Trophoblast cell (in vitro differentiated cells and primary cell): ENCODE results near the gene NHSL2.
"Not testable (repeated sequence)": the region's sequence is repeated elsewhere in the genome, so short reads cannot be mapped to it uniquely, and the experiment has no call there.

Experiments
- DNase-seq, 2 donors: peaks; one replicate each; pipeline ENCODE4 v3.0.0-alpha.2; 2016
- H2AFZ ChIP-seq: 2 replicates; pipeline ENCODE4 v1.6.1; 2013; ENCODE audit warnings: low read length, moderate library complexity, mild to moderate bottlenecking; ENCODE audit not compliant: insufficient read depth, poor library complexity
- H2AK5ac ChIP-seq: 2 replicates; pipeline ENCODE4 v1.6.1; 2013; ENCODE audit warnings: mild to moderate bottlenecking, low read length
- H2BK120ac ChIP-seq: 2 replicates; pipeline ENCODE4 v1.6.1; 2013; ENCODE audit warnings: low read length, mild to moderate bottlenecking, moderate library complexity; ENCODE audit not compliant: insufficient read depth, poor library complexity
- H2BK12ac ChIP-seq: 2 replicates; pipeline ENCODE4 v1.6.1; 2013; ENCODE audit warnings: mild to moderate bottlenecking, low read length, moderate library complexity
- H2BK5ac ChIP-seq: 2 replicates; pipeline ENCODE4 v1.6.1; 2013; ENCODE audit warnings: low read length, low read depth, moderate library complexity, mild to moderate bottlenecking; ENCODE audit not compliant: poor library complexity
- H3K14ac ChIP-seq: 2 replicates; pipeline ENCODE4 v1.6.1; 2013; ENCODE audit warnings: mild to moderate bottlenecking, low read length
- H3K18ac ChIP-seq: 2 replicates; pipeline ENCODE4 v1.6.1; 2013; ENCODE audit warnings: mild to moderate bottlenecking, low read length
- H3K23ac ChIP-seq: 2 replicates; pipeline ENCODE4 v1.6.1; 2013; ENCODE audit warnings: low read length
- H3K27ac ChIP-seq: 2 replicates; pipeline ENCODE4 v1.5.1; 2013; ENCODE audit warnings: low read depth, mild to moderate bottlenecking, inconsistent platforms, low read length, moderate library complexity
- H3K27me3 ChIP-seq: 2 replicates; pipeline ENCODE4 v1.6.1; 2013; ENCODE audit warnings: inconsistent platforms, mild to moderate bottlenecking, low read length, moderate library complexity; ENCODE audit not compliant: insufficient read depth
- H3K36me3 ChIP-seq, 2 experiments: 1 replicate in 1 of 2; 2 replicates in 1 of 2; pipeline ENCODE4 v1.6.1; 2013; ENCODE audit warnings: low read length in 2 of 2, mild to moderate bottlenecking in 2 of 2, moderate library complexity in 1 of 2; ENCODE audit not compliant: insufficient read depth in 2 of 2, control insufficient read depth in 1 of 2
- H3K4ac ChIP-seq: 2 replicates; pipeline ENCODE4 v1.6.1; 2013; ENCODE audit warnings: low read depth, mild to moderate bottlenecking, low read length, moderate library complexity
- H3K4me1 ChIP-seq, 2 experiments: 1 replicate in 1 of 2; 2 replicates in 1 of 2; pipeline ENCODE4 v1.6.1; 2013; ENCODE audit warnings: low read length in 2 of 2, mild to moderate bottlenecking in 2 of 2, moderate library complexity in 1 of 2; ENCODE audit not compliant: insufficient read depth in 2 of 2, control insufficient read depth in 1 of 2
- H3K4me2 ChIP-seq: 2 replicates; pipeline ENCODE4 v1.6.1; 2013; ENCODE audit warnings: inconsistent platforms, mild to moderate bottlenecking, low read length, moderate library complexity
- H3K4me3 ChIP-seq: 2 replicates; pipeline ENCODE4 v1.5.1; 2013; ENCODE audit warnings: mild to moderate bottlenecking, low read depth, low read length, inconsistent platforms
- H3K79me1 ChIP-seq: one replicate; pipeline ENCODE4 v1.6.1; 2013; ENCODE audit warnings: low read length
- H3K79me2 ChIP-seq: 2 replicates; pipeline ENCODE4 v1.6.1; 2013; ENCODE audit warnings: low read length, mild to moderate bottlenecking; ENCODE audit not compliant: control insufficient read depth, insufficient read depth, poor library complexity
- H3K9ac ChIP-seq: 2 replicates; pipeline ENCODE4 v1.6.1; 2013; ENCODE audit warnings: mild to moderate bottlenecking, low read length
- H3K9me3 ChIP-seq: 2 replicates; pipeline ENCODE4 v1.6.1; 2013; ENCODE audit warnings: low read depth, mild to moderate bottlenecking, control low read depth, inconsistent platforms, low read length; ENCODE audit not compliant: insufficient read depth
- H4K12ac ChIP-seq: 2 replicates; pipeline ENCODE4 v1.6.1; 2013; ENCODE audit warnings: low read depth, mild to moderate bottlenecking, low read length, moderate library complexity
- H4K8ac ChIP-seq: 2 replicates; pipeline ENCODE4 v1.6.1; 2013; ENCODE audit warnings: low read depth, mild to moderate bottlenecking, low read length, moderate library complexity
- H4K91ac ChIP-seq: one replicate; pipeline ENCODE4 v1.6.1; 2013; ENCODE audit warnings: low read depth, mild to moderate bottlenecking, low read length, moderate library complexity
- WGBS: extraction: QIAGEN DNeasy Blood & Tissue Kit; methylation state at CpG from one replicate; pipeline ENCODE4 v1.1.7; 2013; ENCODE audit warnings: missing lambda C conversion rate; ENCODE audit not compliant: insufficient read length, insufficient coverage; ENCODE audit errors: extremely low coverage; 5-methylcytosine and 5-hydroxymethylcytosine counted together

The NHSL2 gene

GRCh38 chrX:72176289-72176688 lies 265.6 kb downstream of the NHSL2 start:
- not testable (repeated sequence) for H3K14ac ChIP-seq, H3K18ac ChIP-seq, H3K4ac ChIP-seq, H2AFZ ChIP-seq, H4K12ac ChIP-seq, H3K4me2 ChIP-seq, H2BK12ac ChIP-seq, H4K91ac ChIP-seq, H4K8ac ChIP-seq, H2AK5ac ChIP-seq, H3K9me3 ChIP-seq, H3K4me1 ChIP-seq, H3K27me3 ChIP-seq, H3K27ac ChIP-seq, H2BK5ac ChIP-seq, H2BK120ac ChIP-seq, H3K4me3 ChIP-seq, H3K79me1 ChIP-seq, DNase-seq, H3K36me3 ChIP-seq, H3K9ac ChIP-seq, H3K79me2 ChIP-seq, H3K23ac ChIP-seq
- WGBS: no CpG with 5 or more reads among the region's 5 CpGs

- no peak overlapping the region for H3K4me2 ChIP-seq
- no peak overlapping the region for H4K8ac ChIP-seq
- no CpG with 5 or more reads among the region's 2 CpGs for WGBS
- H3K79me1 ChIP-seq: peaks cover 3% of the 10 kb centered on the region
- H3K23ac ChIP-seq: no peak overlapping the region
- H2BK12ac ChIP-seq: no peak overlapping the region
- no peak overlapping the region for H2AK5ac ChIP-seq
- no peak overlapping the region for H3K27ac ChIP-seq
- H3K4ac ChIP-seq: no peak overlapping the region
- DNase-seq: no peak
- no peak overlapping the region for H4K91ac ChIP-seq
- H3K27me3 ChIP-seq: no peaks in the 10 kb centered on the region
- no peak overlapping the region for H3K9ac ChIP-seq
- no peak overlapping the region for H3K4me3 ChIP-seq
- no peak overlapping the region for H3K14ac ChIP-seq
- H4K12ac ChIP-seq: no peak overlapping the region
- H3K9me3 ChIP-seq: no peaks in the 10 kb centered on the region
- H3K79me2 ChIP-seq: peaks cover 2% of the 10 kb centered on the region
- H2AFZ ChIP-seq: no peak overlapping the region
- no peak overlapping the region for H3K18ac ChIP-seq
- H3K4me1 ChIP-seq: no peaks in the 10 kb centered on the region
- no peaks in the 10 kb centered on the region for H3K36me3 ChIP-seq
- H2BK5ac ChIP-seq: no peak overlapping the region
- H2BK120ac ChIP-seq: no peak overlapping the region
Measured at GRCh38 chrX:72176981-72177380, 266.3 kb downstream of the NHSL2 start.

- Histone ChIP-seq H3K4me2 (no peak overlapping the region), H3K4ac (no peak overlapping the region), H2AFZ (no peak overlapping the region), H3K4me1 (peaks cover 0 to 5% of the 10 kb centered on the region in 2 experiments), H4K8ac (no peak overlapping the region), H3K27me3 (no peaks in the 10 kb centered on the region), H4K12ac (no peak overlapping the region), H3K23ac (no peak overlapping the region), H2BK5ac (no peak overlapping the region), H3K79me1 (peaks cover 3% of the 10 kb centered on the region), H2AK5ac (no peak overlapping the region), H3K14ac (no peak overlapping the region), H3K27ac (no peak overlapping the region), H2BK120ac (no peak overlapping the region), H3K36me3 (no peaks in the 10 kb centered on the region), H3K9me3 (no peaks in the 10 kb centered on the region), H3K9ac (no peak overlapping the region), H3K4me3 (no peak overlapping the region), H2BK12ac (no peak overlapping the region), H3K18ac (no peak overlapping the region), H4K91ac (no peak overlapping the region), H3K79me2 (peaks cover 4% of the 10 kb centered on the region)
- DNase-seq: no peak
- no CpG with 5 or more reads among the region's 1 CpG for WGBS
Measured at GRCh38 chrX:72180539-72180938, 269.9 kb downstream of the NHSL2 start.

- no peaks in the 10 kb centered on the region for H3K36me3 ChIP-seq
- H3K79me1 ChIP-seq: peaks cover 3% of the 10 kb centered on the region
- H2BK12ac ChIP-seq: no peak within 1 kb of the TSS
- peaks cover 0 to 5% of the 10 kb centered on the region in 2 experiments for H3K4me1 ChIP-seq
- peak within 1 kb of the TSS; percentile 82 for H4K8ac ChIP-seq
- peak within 1 kb of the TSS; percentile 80 for H3K9ac ChIP-seq
- DNase-seq: peak; percentile 84 to 89
- peak within 1 kb of the TSS; percentile 72 for H3K4ac ChIP-seq
- peak within 1 kb of the TSS; percentile 58 for H2BK120ac ChIP-seq
- H3K4me3 ChIP-seq: peak within 1 kb of the TSS; percentile 79
- peaks cover 4% of the 10 kb centered on the region for H3K79me2 ChIP-seq
- WGBS: no CpG with 5 or more reads among the region's 46 CpGs
- no peaks in the 10 kb centered on the region for H3K27me3 ChIP-seq
- peak within 1 kb of the TSS; percentile 37 for H3K14ac ChIP-seq
- H4K12ac ChIP-seq: peak within 1 kb of the TSS; percentile 69
- H3K4me2 ChIP-seq: peak within 1 kb of the TSS; percentile 61
- peak within 1 kb of the TSS; percentile 80 for H4K91ac ChIP-seq
- peak within 1 kb of the TSS; percentile 21 for H3K18ac ChIP-seq
- peak within 1 kb of the TSS; percentile 52 for H2AFZ ChIP-seq
- no peak within 1 kb of the TSS for H3K23ac ChIP-seq
- H3K9me3 ChIP-seq: no peaks in the 10 kb centered on the region
- peak within 1 kb of the TSS; percentile 46 for H2BK5ac ChIP-seq
- H3K27ac ChIP-seq: peak within 1 kb of the TSS; percentile 88
- H2AK5ac ChIP-seq: no peak within 1 kb of the TSS
Measured at GRCh38 chrX:72181178-72182125, 270.8 kb downstream of the NHSL2 start, which contains the start of gene PIN4. Gene PIN4 (plus strand): TSS chrX:72181757. CDS start chrX:72181786, 29 bp downstream.
